ENCODE results near the gene ADGRG3.

GRCh38 chr16:57738844-57739243 is 70.7 kb downstream of the ADGRG3 start:
- no peak for TF ChIP-seq POLR2A (IDR thresholded peaks at IDR 0.05; ENCODE audit: low read depth)
- no peak for TF ChIP-seq CTCF (IDR thresholded peaks at IDR 0.05)
